ENCODE results near the gene ASCL5. TPM values are rescaled to one million over a fixed set of nuclear protein-coding genes. Genes with fewer than 3 reads are reported as not detected.

Gene ASCL5
- total and polyA plus RNA-seq, 10 of the 15 experiments (the other 5 are each of a cell fraction or from before 2014, with no cell fraction given): 0.04 TPM; not detected in 9

DNA sequence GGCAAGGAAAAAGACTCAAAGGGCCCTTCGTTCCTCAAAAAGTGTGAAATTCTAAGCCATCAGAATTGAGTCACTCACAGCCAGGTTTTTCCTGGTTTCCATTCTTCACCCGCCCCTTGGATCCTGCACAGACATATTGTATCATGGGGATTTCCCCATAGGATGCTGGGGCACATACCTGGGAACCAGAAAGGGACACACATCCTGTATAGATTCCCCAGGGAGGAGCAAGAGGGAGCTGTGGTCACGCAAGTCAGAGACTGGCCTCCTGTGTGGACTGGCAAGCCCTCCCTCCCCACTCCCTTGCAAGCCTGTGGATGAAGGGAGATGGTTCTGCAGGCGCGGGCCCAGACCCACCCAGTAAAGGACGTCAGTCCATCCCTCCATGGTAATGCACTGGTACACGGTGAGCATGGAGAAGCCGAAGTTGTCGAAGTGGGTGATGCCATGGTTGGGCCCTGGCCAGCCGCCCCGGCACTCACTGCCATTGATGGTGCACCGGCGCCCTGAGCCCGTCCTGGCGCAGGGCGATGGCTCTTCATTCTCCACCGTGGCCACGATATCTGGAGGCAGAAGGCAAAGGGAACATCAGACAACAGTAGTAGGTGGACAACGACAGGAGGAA, 38.0 kb downstream of the ASCL5 start (continued):
- TF ChIP-seq, protein P1, sequence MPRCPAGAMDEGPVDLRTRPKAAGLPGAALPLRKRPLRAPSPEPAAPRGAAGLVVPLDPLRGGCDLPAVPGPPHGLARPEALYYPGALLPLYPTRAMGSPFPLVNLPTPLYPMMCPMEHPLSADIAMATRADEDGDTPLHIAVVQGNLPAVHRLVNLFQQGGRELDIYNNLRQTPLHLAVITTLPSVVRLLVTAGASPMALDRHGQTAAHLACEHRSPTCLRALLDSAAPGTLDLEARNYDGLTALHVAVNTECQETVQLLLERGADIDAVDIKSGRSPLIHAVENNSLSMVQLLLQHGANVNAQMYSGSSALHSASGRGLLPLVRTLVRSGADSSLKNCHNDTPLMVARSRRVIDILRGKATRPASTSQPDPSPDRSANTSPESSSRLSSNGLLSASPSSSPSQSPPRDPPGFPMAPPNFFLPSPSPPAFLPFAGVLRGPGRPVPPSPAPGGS (IDR thresholded peaks at IDR 0.05; ENCODE audit: borderline replicate concordance, insufficient read depth, low read depth, low read length, poor library complexity, severe bottlenecking): no peak
- TF ChIP-seq SREBF2 (IDR thresholded peaks at IDR 0.05; ENCODE audit: low read length): no peak
- TF ChIP-seq, protein P2, sequence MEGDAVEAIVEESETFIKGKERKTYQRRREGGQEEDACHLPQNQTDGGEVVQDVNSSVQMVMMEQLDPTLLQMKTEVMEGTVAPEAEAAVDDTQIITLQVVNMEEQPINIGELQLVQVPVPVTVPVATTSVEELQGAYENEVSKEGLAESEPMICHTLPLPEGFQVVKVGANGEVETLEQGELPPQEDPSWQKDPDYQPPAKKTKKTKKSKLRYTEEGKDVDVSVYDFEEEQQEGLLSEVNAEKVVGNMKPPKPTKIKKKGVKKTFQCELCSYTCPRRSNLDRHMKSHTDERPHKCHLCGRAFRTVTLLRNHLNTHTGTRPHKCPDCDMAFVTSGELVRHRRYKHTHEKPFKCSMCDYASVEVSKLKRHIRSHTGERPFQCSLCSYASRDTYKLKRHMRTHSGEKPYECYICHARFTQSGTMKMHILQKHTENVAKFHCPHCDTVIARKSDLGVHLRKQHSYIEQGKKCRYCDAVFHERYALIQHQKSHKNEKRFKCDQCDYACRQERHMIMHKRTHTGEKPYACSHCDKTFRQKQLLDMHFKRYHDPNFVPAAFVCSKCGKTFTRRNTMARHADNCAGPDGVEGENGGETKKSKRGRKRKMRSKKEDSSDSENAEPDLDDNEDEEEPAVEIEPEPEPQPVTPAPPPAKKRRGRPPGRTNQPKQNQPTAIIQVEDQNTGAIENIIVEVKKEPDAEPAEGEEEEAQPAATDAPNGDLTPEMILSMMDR (IDR thresholded peaks at IDR 0.05 in 2 of 3, conservative IDR thresholded peaks at IDR 0.05 in 1 of 3; ENCODE audit: control insufficient read depth in 2 of 3, extremely low read depth in 1 of 3, insufficient read depth in 1 of 3, low read depth in 3 of 3, low read length in 3 of 3): no peak
- TF ChIP-seq, protein P3, sequence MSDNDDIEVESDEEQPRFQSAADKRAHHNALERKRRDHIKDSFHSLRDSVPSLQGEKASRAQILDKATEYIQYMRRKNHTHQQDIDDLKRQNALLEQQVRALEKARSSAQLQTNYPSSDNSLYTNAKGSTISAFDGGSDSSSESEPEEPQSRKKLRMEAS (IDR thresholded peaks at IDR 0.05; ENCODE audit: low read depth, low read length): no peak

DNA sequence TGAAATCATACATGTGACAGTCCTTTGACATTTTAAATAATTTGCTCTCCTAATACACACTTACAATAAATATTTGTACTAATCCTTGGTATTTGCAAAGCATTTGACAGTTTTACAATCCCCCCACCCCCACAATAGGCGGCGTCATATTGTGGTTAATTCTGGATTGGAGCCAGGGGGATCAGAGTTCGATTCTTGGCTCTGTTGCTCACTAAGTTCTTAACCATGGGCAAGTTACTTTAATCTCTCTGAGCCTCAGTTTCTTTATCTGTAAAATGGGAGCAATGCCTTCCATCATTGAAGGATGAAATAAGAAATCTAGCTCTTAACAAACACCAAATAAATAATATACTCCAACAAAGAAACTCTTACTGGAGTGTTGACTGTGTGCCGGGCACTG, 38.6 kb downstream of the ASCL5 start:
- 38% methylated on average over 4 of the region's 4 CpGs for WGBS (ENCODE audit: insufficient coverage, insufficient replicate concordance, low lambda C conversion rate, missing lambda C conversion rate)
- Histone ChIP-seq H3K4me3 (no peak overlapping the region), H2AFZ (ENCODE audit: control insufficient read depth, low read depth, low read length) (no peak overlapping the region), H3K9me3 (replicated peaks; ENCODE audit: control insufficient read depth, insufficient read depth, low read length) (no peaks in the 10 kb centered on the region), H3K27me3 (replicated peaks in 1 of 2; ENCODE audit: control insufficient read depth in 2 of 2, insufficient read depth in 2 of 2, low read length in 1 of 2) (no peaks in the 10 kb centered on the region; a peak in 3 of 4 replicates), H3K9ac (ENCODE audit: control insufficient read depth, insufficient read depth, low read length) (no peak overlapping the region), H3K4me2 (ENCODE audit: control insufficient read depth, insufficient read depth) (no peak overlapping the region), H3K27ac (ENCODE audit: control insufficient read depth, insufficient read depth) (no peak overlapping the region), H3K79me2 (ENCODE audit: control insufficient read depth, insufficient read depth, low read length) (no peaks in the 10 kb centered on the region), H4K20me1 (ENCODE audit: control insufficient read depth, insufficient read depth) (no peaks in the 10 kb centered on the region), H3K4me1 (ENCODE audit: control insufficient read depth, insufficient read depth, low read length) (no peaks in the 10 kb centered on the region), H3K36me3 (ENCODE audit: control insufficient read depth in 2 of 2, insufficient read depth in 2 of 2, low read length in 1 of 2) (no peaks in the 10 kb centered on the region)
- POLR2A ChIA-PET: no interaction called here
- CTCF ChIA-PET: no interaction called here
- intact Hi-C loops (cut with micrococcal nuclease; ENCODE audit: unreplicated experiment) (loop anchor here (10.0 kb wide), 2 partner anchors 136 to 276 kb away; no protein-coding TSS in a partner anchor), in situ Hi-C loops (cut with MboI) (no loop called here)
- no peak for ATAC-seq
- no peak for FAIRE-seq
- no TSS peak for BruUV-seq (replicated peaks)
- RAD21 ChIA-PET (ENCODE audit: unreplicated experiment): no interaction called here
- SMC1A ChIA-PET (ENCODE audit: uncharacterized antibody, unreplicated experiment): no interaction called here
- no peak for TF ChIP-seq KDM1A (IDR thresholded peaks at IDR 0.05; ENCODE audit: borderline replicate concordance)
- no peak for TF ChIP-seq PML (IDR thresholded peaks at IDR 0.05; ENCODE audit: low read length)
- TF ChIP-seq TARDBP (IDR thresholded peaks at IDR 0.05; ENCODE audit: borderline replicate concordance): no peak
- TF ChIP-seq, protein P4, sequence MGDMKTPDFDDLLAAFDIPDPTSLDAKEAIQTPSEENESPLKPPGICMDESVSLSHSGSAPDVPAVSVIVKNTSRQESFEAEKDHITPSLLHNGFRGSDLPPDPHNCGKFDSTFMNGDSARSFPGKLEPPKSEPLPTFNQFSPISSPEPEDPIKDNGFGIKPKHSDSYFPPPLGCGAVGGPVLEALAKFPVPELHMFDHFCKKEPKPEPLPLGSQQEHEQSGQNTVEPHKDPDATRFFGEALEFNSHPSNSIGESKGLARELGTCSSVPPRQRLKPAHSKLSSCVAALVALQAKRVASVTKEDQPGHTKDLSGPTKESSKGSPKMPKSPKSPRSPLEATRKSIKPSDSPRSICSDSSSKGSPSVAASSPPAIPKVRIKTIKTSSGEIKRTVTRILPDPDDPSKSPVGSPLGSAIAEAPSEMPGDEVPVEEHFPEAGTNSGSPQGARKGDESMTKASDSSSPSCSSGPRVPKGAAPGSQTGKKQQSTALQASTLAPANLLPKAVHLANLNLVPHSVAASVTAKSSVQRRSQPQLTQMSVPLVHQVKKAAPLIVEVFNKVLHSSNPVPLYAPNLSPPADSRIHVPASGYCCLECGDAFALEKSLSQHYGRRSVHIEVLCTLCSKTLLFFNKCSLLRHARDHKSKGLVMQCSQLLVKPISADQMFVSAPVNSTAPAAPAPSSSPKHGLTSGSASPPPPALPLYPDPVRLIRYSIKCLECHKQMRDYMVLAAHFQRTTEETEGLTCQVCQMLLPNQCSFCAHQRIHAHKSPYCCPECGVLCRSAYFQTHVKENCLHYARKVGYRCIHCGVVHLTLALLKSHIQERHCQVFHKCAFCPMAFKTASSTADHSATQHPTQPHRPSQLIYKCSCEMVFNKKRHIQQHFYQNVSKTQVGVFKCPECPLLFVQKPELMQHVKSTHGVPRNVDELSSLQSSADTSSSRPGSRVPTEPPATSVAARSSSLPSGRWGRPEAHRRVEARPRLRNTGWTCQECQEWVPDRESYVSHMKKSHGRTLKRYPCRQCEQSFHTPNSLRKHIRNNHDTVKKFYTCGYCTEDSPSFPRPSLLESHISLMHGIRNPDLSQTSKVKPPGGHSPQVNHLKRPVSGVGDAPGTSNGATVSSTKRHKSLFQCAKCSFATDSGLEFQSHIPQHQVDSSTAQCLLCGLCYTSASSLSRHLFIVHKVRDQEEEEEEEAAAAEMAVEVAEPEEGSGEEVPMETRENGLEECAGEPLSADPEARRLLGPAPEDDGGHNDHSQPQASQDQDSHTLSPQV (IDR thresholded peaks at IDR 0.05): no peak
- TF ChIP-seq IKZF2 (IDR thresholded peaks at IDR 0.05): no peak
- no peak for TF ChIP-seq NBN (IDR thresholded peaks at IDR 0.05)
- TF ChIP-seq BCL11A (IDR thresholded peaks at IDR 0.05; ENCODE audit: low read depth, low read length): no peak
- no peak for TF ChIP-seq JUNB (IDR thresholded peaks at IDR 0.05)
- TF ChIP-seq SREBF1 (IDR thresholded peaks at IDR 0.05; ENCODE audit: low read length): no peak
- no peak for TF ChIP-seq GABPA (IDR thresholded peaks at IDR 0.05; ENCODE audit: low read depth)
- TF ChIP-seq TCF7 (IDR thresholded peaks at IDR 0.05; ENCODE audit: borderline replicate concordance): no peak
- no peak for TF ChIP-seq ZNF622 (IDR thresholded peaks at IDR 0.05)
- DNase-seq (ENCODE audit: low read depth, low spot score): no peak
